Measurements from ENCODE around the gene PSMB8. TPM values are rescaled to one million over a fixed set of nuclear protein-coding genes. Genes with fewer than 3 reads are reported as not detected.

The PSMB8 gene
- total RNA-seq, 2 donors from 2014 or later: 9.9 to 24.1 TPM

GRCh38 chr6:32792901-32793435, 50.9 kb downstream of the PSMB8 start:
- TF ChIP-seq POLR2A (IDR thresholded peaks at IDR 0.05): no peak
- no peak for TF ChIP-seq CTCF (IDR thresholded peaks at IDR 0.05)
- Histone ChIP-seq H3K27ac (no peak overlapping the region), H3K9me3 (no peaks in the 10 kb centered on the region), H3K4me1 (peaks cover 7% of the 10 kb centered on the region), H3K36me3 (replicated peaks in 1 of 2; ENCODE audit: insufficient read depth in 1 of 2, low read depth in 2 of 2) (no peaks in the 10 kb centered on the region), H3K4me3 (no peak overlapping the region), H3K27me3 (no peaks in the 10 kb centered on the region)
- intact Hi-C loops (cut with DNase I): loop anchor here (5.0 kb wide), 1 partner anchor 381 kb away; no protein-coding TSS in a partner anchor
- no peak for DNase-seq
- ATAC-seq: no peak
- 49 to 56% methylated on average over 3 of the region's 3 CpGs for WGBS, 2 donors

Other genes starting within 250 kb of the PSMB8 start
- gene HLA-DQA1, start 206.6 kb downstream of the PSMB8 start, total RNA-seq: 10 to 100 TPM in 1 of 2 donors, under 1 TPM in 1; 0.99 to 10.4 TPM
- gene HLA-DQB1, start 177.4 kb downstream of the PSMB8 start, total RNA-seq: 1 to 10 TPM in 1 of 2 donors, under 1 TPM in 1; 0.78 to 1.6 TPM
- gene HLA-DQA2, start 102.7 kb downstream of the PSMB8 start, total RNA-seq: not detected
- not detected for gene HLA-DQB2, start 80.5 kb downstream of the PSMB8 start, total RNA-seq
- not detected for gene HLA-DOB, start 27.0 kb downstream of the PSMB8 start, total RNA-seq
- gene TAP2, start 5.3 kb downstream of the PSMB8 start, total RNA-seq: 10 to 100 TPM in 1 of 2 donors, 1 to 10 TPM in 1; 5.2 to 13.8 TPM
- 10 to 100 TPM in 1 of 2 donors, 1 to 10 TPM in 1; 7.9 to 12.2 TPM for gene TAP1, start 9.7 kb upstream of the PSMB8 start, total RNA-seq
- 10 to 100 TPM in 1 of 2 donors, 1 to 10 TPM in 1; 4.6 to 14.5 TPM for gene PSMB9, start 10.1 kb upstream of the PSMB8 start, total RNA-seq
- gene HLA-DMB, start 97.0 kb upstream of the PSMB8 start, total RNA-seq: 10 to 100 TPM in 1 of 2 donors, 1 to 10 TPM in 1; 3.0 to 14.3 TPM
- 10 to 100 TPM; 15.8 to 26.7 TPM for gene HLA-DMA, start 109.0 kb upstream of the PSMB8 start, total RNA-seq
- 100 to 1,000 TPM in 1 of 2 donors, 10 to 100 TPM in 1; 99.1 to 171 TPM for gene BRD2, start 124.5 kb upstream of the PSMB8 start, total RNA-seq
- gene HLA-DOA, start 165.5 kb upstream of the PSMB8 start, total RNA-seq: 10 to 100 TPM in 1 of 2 donors, 1 to 10 TPM in 1; 2.0 to 83.3 TPM
- 10 to 100 TPM; 10.5 to 81.7 TPM for gene HLA-DPA1, start 229.6 kb upstream of the PSMB8 start, total RNA-seq
- 10 to 100 TPM; 41.2 to 52.4 TPM for gene HLA-DPB1, start 231.9 kb upstream of the PSMB8 start, total RNA-seq